Fibroblast of skin of abdomen (primary cell): ENCODE measurements around the gene RANBP17.

ENCODE experiments used
- DNase-seq: peaks from one replicate; pipeline ENCODE4 v3.0.0-alpha.2; 2013

The RANBP17 gene

GRCh38 chr5:171306781-171307591 lies 445.2 kb downstream of the RANBP17 start:
- DNase-seq: no peak

GRCh38 chr5:171307789-171308452 lies 446.1 kb downstream of the RANBP17 start:
- DNase-seq: no peak

- peak; percentile 42 for DNase-seq
Observed at GRCh38 chr5:171308453-171309275, 446.8 kb downstream of the RANBP17 start, which contains the start of gene TLX3. Gene TLX3, plus strand, starts transcription at chr5:171309248. Its CDS starts 118 bp downstream, at chr5:171309366.

GRCh38 chr5:171309276-171310211 lies 447.7 kb downstream of the RANBP17 start:
- no peak for DNase-seq

GRCh38 chr5:171310212-171310818 lies 448.5 kb downstream of the RANBP17 start:
- DNase-seq: no peak

- DNase-seq: no peak
Observed at GRCh38 chr5:171310819-171311321, 449.1 kb downstream of the RANBP17 start.

GRCh38 chr5:171311322-171312077 lies 449.7 kb downstream of the RANBP17 start:
- no peak for DNase-seq

GRCh38 chr5:171312129-171312974 lies 450.5 kb downstream of the RANBP17 start:
- no peak for DNase-seq

- DNase-seq: no peak
Observed at GRCh38 chr5:171313481-171314206, 451.8 kb downstream of the RANBP17 start.

GRCh38 chr5:171314728-171315385 lies 453.0 kb downstream of the RANBP17 start:
- no peak for DNase-seq

- DNase-seq: no peak
Observed at GRCh38 chr5:171315386-171315891, 453.6 kb downstream of the RANBP17 start.

GRCh38 chr5:171315925-171316257 lies 454.1 kb downstream of the RANBP17 start:
- no peak for DNase-seq

GRCh38 chr5:171316258-171317121 lies 454.7 kb downstream of the RANBP17 start:
- DNase-seq: no peak

GRCh38 chr5:171317230-171317629 lies 455.4 kb downstream of the RANBP17 start:
- DNase-seq: no peak

- no peak for DNase-seq
Observed at GRCh38 chr5:171318026-171318425, 456.2 kb downstream of the RANBP17 start.

- no peak for DNase-seq
Observed at GRCh38 chr5:171321447-171321846, 459.6 kb downstream of the RANBP17 start.

GRCh38 chr5:171322527-171322926 lies 460.7 kb downstream of the RANBP17 start:
- DNase-seq: no peak
